ENCODE results near the gene OXT.
"Not testable (repeated sequence)": the region's sequence is repeated elsewhere in the genome, so short reads cannot be mapped to it uniquely, and the experiment has no call there.

Gene OXT

DNA sequence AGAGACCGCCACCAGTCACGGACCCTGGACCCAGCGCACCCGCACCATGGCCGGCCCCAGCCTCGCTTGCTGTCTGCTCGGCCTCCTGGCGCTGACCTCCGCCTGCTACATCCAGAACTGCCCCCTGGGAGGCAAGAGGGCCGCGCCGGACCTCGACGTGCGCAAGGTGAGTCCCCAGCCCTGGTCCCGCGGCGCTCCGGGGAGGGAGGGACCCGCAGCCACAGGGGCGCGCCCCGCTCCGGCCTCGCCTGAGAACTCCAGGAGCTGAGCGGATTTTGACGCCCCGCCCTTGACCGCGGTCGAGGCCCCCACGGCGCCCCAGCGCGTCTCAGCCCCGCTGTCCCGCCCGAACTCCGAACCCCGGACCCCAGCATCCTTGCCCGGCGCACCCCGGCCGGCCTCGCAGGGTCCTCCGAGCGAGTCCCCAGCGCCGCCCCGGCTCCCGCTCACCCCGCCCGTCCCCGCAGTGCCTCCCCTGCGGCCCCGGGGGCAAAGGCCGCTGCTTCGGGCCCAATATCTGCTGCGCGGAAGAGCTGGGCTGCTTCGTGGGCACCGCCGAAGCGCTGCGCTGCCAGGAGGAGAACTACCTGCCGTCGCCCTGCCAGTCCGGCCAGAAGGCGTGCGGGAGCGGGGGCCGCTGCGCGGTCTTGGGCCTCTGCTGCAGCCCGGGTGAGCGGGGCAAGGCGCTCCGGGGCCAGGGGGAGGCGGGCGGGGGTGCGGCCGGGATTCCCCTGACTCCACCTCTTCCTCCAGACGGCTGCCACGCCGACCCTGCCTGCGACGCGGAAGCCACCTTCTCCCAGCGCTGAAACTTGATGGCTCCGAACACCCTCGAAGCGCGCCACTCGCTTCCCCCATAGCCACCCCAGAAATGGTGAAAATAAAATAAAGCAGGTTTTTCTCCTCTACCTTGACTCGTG, at the start of gene OXT:
TSS of gene OXT (plus strand) at position 11 of the 920 bp plus-strand sequence. CDS start at position 47, 36 bp downstream.
- no peak for FAIRE-seq

DNA sequence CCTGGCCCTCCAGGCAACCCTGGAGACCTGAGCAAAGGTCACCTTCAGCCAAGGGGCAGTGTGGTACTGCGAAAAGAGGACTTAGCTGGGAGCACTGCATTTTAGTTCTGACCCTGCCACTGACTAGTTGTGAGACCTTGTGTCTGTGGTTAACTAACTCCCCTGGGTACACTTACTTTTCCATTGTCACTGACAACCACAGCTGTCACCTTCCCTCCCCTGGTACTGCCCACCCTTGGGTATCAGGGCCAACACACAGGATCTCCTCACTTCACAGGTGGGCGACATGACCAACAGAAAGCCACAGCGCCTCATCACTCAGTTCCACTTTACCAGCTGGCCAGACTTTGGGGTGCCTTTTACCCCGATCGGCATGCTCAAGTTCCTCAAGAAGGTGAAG, 49.6 kb upstream of the OXT start:
- no peak for FAIRE-seq

DNA sequence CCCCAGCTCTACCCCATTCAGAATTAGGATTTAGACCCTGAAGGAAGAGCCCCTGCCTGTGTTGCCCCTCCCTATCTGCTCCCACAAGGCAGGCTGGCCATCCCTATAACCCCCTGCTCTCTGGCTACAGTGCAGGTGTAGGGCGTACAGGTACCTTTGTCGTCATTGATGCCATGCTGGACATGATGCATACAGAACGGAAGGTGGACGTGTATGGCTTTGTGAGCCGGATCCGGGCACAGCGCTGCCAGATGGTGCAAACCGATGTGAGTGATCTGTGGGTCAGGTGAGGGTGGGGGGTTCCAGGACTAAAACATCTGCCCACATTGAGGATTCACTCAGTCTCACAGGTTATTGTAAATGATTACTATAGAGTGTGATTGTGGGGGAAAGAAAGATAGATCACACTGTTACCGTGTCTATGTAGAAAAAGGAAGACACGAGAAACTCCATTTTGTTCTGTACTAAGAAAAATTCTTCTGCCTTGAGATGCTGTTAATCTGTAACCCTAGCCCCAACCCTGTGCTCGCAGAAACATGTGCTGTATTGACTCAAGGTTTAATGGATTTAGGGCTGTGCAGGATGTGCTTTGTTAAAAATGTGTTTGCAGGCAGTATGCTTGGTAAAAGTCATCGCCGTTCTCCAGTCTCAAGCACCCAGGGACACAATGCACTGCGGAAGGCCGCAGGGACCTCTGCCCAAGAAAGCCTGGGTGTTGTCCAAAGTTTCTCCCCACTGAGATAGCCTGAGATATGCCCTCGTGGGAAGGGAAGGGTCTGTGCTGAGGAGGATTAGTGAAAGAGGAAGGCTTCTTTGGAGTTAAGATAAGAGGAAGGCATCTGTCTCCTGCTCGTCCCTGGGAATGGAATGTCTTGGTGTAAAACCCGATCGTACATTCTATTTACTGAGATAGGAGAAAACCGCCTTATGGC, 48.6 kb upstream of the OXT start:
- FAIRE-seq = not testable (repeated sequence)

DNA sequence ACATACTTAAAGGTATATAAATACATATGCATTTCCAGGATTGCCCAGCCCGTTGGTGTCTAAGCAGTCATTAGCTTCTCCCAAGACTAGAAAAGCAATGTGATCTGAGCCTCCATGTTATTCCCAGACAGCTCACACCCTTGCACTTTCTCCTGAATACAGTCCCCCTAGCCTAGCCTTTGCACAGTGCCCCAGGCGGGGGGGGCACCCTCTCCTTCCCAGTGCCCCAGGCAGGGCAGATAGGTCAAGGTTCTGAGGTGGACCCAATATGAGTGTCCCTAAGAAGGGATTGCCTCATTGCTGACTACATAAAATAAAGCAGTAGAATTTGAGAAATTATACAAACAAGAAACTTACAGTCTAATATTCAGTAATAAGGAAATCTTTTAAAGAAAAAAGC, 43.4 kb upstream of the OXT start:
- FAIRE-seq = no peak

- no peak for FAIRE-seq
These were observed 39.8 kb upstream of the OXT start for GRCh38 chr20:3031524-3032147.

DNA sequence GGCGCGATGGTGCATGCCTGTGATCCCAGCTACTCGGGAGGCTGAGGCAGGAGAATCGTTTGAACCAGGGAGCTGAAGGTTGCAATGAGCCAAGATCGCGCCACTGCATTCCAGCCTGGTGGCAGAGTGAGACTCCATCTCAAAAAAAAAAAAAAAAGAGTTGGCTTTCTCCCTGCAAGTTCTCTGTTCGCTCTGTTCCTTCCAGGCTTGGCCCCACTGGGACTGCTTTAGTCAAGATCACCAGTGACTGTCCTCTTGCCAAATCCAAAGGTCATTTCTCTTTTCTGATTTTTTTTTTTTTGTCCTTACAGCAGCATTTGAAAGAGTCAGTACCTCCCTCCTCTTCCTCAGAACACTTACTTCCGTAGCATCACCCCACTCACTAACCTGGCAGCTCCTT, 38.8 kb upstream of the OXT start:
- FAIRE-seq = no peak

- FAIRE-seq = no peak
These were observed 33.8 kb upstream of the OXT start for GRCh38 chr20:3037654-3038053.

GRCh38 chr20:3038454-3038853, 33.0 kb upstream of the OXT start:
- no peak for FAIRE-seq

DNA sequence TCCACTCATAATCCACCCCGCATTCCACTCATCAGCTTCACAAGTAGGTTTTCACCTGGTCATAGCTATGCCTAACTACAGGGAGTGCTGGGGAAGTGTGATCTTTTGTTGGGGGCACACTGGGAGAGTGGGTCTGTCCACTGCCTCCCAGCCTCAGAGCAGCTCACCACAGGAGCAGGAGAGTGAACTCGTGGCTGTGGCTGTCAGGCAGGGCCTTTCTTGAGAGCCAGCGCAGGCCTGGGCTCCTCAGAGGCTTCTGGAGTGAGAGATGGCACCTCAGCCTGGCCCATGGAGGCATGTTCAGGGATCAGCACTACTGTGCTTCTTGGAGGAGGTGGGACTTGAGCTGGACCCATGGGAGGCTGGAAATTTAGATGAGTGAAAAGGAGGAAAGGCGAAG, 32.0 kb upstream of the OXT start:
- no peak for FAIRE-seq

DNA sequence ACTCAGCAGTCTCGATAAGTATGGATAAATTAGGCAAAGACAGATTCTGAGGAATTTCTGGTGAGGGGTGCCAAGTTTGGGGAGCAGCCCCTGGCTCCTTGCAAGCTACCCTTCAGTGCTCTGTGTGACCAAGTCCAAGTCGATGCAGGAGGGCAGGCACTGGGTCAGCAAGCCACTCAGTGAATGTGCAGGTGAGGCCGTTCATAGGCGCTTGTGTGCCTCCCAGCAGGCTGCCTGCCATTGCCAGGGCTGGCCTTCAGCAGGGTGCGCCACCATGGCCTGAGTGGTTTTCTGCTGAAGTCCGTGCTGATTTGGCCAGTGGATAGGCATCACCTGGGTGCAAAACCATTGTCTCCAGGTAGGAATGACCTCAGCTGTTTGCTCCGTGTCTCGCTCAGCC, 31.3 kb upstream of the OXT start:
- FAIRE-seq = no peak

DNA sequence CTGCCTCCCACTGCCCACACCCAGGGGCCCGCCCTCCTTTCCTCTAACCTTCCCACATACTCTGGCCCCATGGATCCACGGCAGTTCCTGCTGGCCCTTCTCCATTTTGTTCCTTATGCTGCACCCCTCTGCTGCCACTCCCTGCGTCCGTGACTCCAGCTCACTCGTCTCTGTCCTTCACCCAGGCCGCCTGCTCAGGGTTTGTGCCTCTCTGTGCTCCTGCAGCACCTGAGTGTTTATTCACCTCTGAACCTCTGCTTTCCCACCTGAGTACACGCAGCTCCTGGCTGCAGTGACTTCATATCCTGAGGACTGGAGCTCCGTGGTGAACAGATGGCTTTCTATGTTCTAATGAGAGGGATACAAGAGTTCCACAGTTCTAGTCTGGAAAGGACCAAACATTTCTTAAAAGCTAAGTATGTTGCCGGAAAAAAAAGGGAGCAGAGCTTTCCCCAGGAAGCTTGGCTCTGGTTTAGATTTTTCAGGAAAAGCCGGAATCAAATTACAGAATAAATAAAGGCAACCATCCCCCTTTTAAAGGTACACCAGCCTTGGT, 29.5 kb upstream of the OXT start:
- FAIRE-seq = no peak

DNA sequence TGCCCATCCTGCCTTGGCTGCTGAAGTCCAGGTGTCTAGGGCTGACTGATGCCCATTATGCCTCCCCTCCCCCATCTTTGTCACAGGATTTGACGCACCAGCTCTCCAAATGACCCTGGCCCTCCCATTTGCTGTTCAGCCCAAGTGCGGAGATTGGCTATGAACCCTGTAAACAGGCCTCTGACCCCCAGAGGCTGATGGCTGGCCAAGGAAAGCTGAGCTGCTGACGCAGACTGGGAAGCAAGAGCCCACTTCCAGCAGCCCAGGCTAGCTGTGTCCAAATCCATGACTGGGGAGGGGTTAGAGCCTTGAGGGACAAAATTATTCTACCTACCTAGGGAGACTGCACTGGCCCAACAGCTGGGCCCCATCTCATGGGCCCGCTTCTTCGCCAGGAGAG, 28.8 kb upstream of the OXT start:
- no peak for FAIRE-seq

- no peak for FAIRE-seq
These were observed 28.1 kb upstream of the OXT start, which contains the start of gene GNRH2 for GRCh38 chr20:3043322-3043721. Gene GNRH2 (plus strand): TSS chr20:3043622. CDS start chr20:3044415, 793 bp downstream.

GRCh38 chr20:3044336-3044965, 27.0 kb upstream of the OXT start:
- FAIRE-seq = no peak

- no peak for FAIRE-seq
These were observed 26.2 kb upstream of the OXT start for GRCh38 chr20:3045042-3045815.

GRCh38 chr20:3045816-3046676, 25.4 kb upstream of the OXT start, which contains the start of gene MRPS26:
Gene MRPS26 (plus strand): TSS chr20:3046052. CDS start chr20:3046069, 17 bp downstream.
- FAIRE-seq = no peak

DNA sequence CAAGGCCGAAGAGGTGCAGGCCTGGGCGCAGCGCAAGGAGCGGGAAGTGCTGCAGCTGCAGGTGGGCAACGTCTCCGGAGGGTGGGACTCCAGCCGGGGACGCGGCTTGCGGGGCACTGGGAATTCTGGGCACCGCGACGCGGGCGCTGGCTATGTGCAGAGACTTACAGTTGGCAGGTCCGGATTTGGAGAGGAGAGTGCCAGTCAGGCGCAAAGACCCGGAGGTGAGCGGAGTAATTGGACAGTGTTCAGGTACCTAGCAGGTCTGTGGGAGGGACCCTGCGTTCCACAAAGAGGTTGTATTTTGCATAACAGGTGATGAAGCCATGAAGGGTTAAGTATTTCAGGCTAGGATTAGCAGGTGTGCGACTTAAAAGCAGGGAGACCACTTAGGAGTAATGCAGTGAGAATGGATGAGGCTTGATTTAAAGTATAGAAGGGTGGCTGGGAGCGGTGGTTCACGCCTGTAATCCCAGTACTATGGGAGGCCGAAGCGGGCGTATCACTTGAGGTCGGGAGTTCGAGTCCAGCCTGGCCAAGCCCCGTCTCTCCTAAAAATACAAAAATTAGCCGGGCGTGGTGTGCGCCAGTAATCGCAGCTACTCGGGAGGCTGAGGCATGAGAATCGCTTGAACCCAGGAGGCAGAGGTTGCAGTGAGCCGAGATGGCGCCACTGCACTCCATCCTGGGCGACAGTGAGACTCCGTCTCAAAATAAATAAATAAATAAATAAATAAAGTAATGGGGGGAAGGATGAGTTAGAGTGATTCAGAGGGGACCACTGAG, 24.6 kb upstream of the OXT start:
- no peak for FAIRE-seq

GRCh38 chr20:3047486-3048419, 23.7 kb upstream of the OXT start:
- no peak for FAIRE-seq
